Measurements from ENCODE around the gene HES7.

HES7 gene

GRCh38 chr17:8133941-8134340 lies 10.0 kb upstream of the HES7 start:
- DNase-seq (ENCODE audit: low read depth) = no peak

GRCh38 chr17:8133399-8133798 lies 9.5 kb upstream of the HES7 start:
- no peak overlapping the region for H3K4me3 ChIP-seq (replicated peaks; ENCODE audit: low read depth, low read length)
- no peak for DNase-seq (ENCODE audit: low read depth)
- TF ChIP-seq CTCF (IDR thresholded peaks at IDR 0.05; ENCODE audit: low read length, missing control alignments) = no peak

More at GRCh38 chr17:8133941-8134340, 10.0 kb upstream of the HES7 start:
- H3K4me3 ChIP-seq (replicated peaks; ENCODE audit: low read depth, low read length) = no peak overlapping the region
- TF ChIP-seq CTCF (IDR thresholded peaks at IDR 0.05; ENCODE audit: low read length, missing control alignments) = no peak

- DNase-seq (ENCODE audit: low read depth) = no peak
- no peak for TF ChIP-seq CTCF (IDR thresholded peaks at IDR 0.05; ENCODE audit: low read length, missing control alignments)
Measured at GRCh38 chr17:8131844-8132441, 8.0 kb upstream of the HES7 start.

GRCh38 chr17:8128125-8128784 lies 4.3 kb upstream of the HES7 start:
- no peak overlapping the region for H3K4me3 ChIP-seq (replicated peaks; ENCODE audit: low read depth, low read length)
- no peak for TF ChIP-seq CTCF (IDR thresholded peaks at IDR 0.05; ENCODE audit: low read length, missing control alignments)
- no peak for DNase-seq (ENCODE audit: low read depth)

More at GRCh38 chr17:8131844-8132441, 8.0 kb upstream of the HES7 start:
- H3K4me3 ChIP-seq (replicated peaks; ENCODE audit: low read depth, low read length) = no peak overlapping the region

GRCh38 chr17:8126491-8127066 lies 2.7 kb upstream of the HES7 start:
- DNase-seq (ENCODE audit: low read depth) = no peak
- no peak for TF ChIP-seq CTCF (IDR thresholded peaks at IDR 0.05; ENCODE audit: low read length, missing control alignments)
- H3K4me3 ChIP-seq (replicated peaks; ENCODE audit: low read depth, low read length) = peak overlapping the region; percentile 71

GRCh38 chr17:8125947-8126490 lies 2.1 kb upstream of the HES7 start:
- DNase-seq (ENCODE audit: low read depth) = no peak
- peak overlapping the region; percentile 71 for H3K4me3 ChIP-seq (replicated peaks; ENCODE audit: low read depth, low read length)
- TF ChIP-seq CTCF (IDR thresholded peaks at IDR 0.05; ENCODE audit: low read length, missing control alignments) = no peak
